NCI-H1694 treated with DMSO at 0.1 percent for 48 hours (cell line): Measurements from ENCODE around the gene COA1.
"Not testable (repeated sequence)": the region's sequence is repeated elsewhere in the genome, so short reads cannot be mapped to it uniquely, and the experiment has no call there.

Experiments used
- DNase-seq: peaks from one replicate; lab custom pipeline; 2025; lab: John Stamatoyannopoulos, UW

The COA1 gene, protein sequence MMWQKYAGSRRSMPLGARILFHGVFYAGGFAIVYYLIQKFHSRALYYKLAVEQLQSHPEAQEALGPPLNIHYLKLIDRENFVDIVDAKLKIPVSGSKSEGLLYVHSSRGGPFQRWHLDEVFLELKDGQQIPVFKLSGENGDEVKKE

GRCh38 chr7:43729214-43729923, at the start of gene COA1:
TSS of gene COA1 (minus strand) at chr7:43729523. CDS start at chr7:43648614, 80,909 bp downstream.
- peak; percentile 91 for DNase-seq

DNA sequence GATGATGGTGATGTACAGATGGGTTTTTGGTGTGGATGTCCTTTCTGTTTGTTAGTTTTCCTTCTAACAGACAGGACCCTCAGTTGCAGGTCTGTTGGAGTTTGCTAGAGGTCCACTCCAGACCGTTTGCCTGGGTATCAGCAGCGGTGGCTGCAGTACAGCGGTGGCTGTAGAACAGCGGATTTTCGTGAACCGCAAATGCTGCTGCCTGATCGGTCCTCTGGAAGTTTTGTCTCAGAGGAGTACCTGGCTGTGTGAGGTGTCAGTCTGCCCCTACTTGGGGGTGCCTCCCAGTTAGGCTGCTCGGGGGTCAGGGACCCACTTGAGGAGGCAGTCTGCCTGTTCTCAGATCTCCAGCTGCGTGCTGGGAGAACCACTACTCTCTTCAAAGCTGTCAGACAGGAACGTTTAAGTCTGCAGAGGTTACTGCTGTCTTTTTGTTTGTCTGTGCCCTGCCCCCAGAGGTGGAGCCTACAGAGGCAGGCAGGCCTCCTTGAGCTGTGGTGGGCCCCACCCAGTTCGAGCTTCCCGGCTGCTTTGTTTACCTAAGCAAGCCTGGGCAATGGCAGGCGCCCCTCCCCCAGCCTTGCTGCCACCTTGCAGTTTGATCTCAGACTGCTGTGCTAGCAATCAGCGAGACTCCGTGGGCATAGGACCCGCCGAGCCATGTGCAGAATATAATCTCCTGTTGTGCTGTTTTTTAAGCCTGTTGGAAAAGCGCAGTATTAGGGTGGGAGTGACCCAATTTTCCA, 49.1 kb upstream of the COA1 start:
- not testable (repeated sequence) for DNase-seq

DNA sequence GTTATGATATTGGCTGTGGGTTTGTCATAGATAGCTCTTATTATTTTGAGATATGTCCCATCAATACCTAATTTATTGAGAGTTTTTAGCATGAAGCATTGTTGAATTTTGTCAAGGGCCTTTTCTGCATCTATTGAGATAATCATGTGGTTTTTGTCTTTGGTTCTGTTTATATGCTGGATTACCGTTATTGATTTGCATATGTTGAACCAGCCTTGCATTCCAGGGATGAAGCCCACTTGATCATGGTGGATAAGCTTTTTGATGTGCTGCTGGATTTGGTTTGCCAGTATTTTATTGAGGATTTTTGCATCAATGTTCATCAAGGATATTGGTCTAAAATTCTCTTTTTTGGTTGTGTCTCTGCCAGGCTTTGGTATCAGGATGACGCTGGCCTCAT, 45.9 kb upstream of the COA1 start:
- not testable (repeated sequence) for DNase-seq

DNA sequence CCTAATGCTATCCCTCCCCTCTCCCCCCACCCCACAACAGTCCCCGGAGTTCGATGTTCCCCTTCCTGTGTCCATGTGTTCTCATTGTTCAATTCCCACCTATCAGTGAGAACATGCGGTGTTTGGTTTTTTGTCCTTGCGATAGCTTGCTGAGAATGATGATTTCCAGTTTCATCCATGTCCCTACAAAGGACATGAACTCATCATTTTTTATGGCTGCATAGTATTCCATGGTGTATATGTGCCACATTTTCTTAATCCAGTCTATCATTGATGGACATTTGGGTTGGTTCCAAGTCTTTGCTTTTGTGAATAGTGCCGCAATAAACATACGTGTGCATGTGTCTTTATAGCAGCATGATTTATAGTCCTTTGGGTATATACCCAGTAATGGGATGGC, 43.9 kb upstream of the COA1 start:
- not testable (repeated sequence) for DNase-seq

GRCh38 chr7:43771573-43771972, 42.2 kb upstream of the COA1 start:
- DNase-seq = no peak

- no peak for DNase-seq
Observed at GRCh38 chr7:43771128-43771527, 41.8 kb upstream of the COA1 start.

- DNase-seq = no peak
Observed at GRCh38 chr7:43769791-43770465, 40.6 kb upstream of the COA1 start.

DNA sequence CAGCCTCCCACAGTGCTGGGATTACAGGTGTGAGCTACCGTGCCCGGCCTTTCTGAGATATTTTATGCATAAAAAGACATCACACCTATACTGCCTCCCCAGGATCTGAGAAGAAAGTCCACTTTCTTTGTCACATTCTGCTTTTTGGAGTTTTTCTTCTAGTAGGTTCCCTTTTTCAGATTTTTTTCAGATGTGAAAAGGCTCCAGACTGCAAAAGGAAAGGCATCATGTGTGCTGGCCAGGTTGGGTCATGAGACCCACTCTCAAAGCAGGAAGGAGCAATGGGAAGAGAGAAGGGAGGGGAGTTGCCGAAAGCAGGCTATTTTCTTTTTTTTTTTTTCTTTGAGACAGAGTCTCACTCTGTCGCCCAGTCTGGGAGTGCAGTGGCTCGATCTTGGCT, 40.0 kb upstream of the COA1 start:
- no peak for DNase-seq

DNA sequence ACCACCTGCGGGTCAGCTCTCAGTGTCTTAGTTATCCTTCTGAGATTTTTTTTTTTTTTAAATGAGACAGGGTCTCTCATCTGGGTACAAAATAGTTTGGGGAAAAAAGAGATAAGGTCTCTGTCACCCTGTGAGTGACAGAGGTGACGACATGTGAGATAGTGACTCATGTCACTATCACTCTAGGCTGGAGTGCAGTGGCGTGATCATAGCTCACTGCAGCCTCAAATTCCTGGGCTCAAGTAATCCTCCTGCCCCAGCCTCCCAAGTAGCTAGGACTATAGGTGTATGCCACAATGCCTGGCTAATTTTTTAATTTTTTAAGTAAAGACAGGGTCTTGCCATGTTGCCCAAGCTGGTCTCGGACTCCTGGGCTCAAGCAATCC, 39.6 kb upstream of the COA1 start:
- no peak for DNase-seq

DNA sequence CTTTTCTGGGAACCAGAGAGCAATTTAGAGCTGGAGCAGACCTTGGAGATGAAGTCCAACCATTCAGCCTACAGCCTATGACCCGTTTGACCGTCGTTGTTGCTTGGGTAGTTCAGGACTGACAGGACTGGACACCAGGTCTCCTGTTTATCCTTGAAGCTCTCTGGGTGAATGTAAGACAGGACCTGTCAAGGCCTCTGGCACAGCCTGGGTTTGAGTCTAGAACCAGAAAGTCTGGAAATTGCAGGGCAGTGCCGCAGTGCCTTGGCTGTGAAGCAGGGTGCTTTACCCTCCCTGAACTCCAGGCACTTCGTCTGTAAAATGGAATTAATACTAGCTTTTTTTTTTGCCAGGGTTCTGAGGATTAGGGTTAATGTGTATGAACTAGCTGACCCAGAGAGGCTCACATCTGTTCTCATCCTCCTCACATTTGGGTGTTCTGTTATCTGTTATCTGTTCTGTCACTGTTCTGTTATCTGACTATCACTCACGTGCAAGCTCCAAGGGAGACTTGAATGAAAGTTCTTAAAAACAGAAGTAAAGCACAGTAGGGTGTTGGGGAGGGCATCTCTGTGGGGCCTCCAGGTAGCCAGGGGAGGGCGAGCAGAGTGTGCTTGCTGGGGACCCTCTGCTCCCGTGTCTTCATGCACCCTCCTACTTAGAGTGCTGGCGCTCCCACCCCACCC, 39.0 kb upstream of the COA1 start:
- no peak for DNase-seq

GRCh38 chr7:43767311-43767710, 38.0 kb upstream of the COA1 start:
- DNase-seq = no peak

GRCh38 chr7:43766564-43766963, 37.2 kb upstream of the COA1 start:
- no peak for DNase-seq

DNA sequence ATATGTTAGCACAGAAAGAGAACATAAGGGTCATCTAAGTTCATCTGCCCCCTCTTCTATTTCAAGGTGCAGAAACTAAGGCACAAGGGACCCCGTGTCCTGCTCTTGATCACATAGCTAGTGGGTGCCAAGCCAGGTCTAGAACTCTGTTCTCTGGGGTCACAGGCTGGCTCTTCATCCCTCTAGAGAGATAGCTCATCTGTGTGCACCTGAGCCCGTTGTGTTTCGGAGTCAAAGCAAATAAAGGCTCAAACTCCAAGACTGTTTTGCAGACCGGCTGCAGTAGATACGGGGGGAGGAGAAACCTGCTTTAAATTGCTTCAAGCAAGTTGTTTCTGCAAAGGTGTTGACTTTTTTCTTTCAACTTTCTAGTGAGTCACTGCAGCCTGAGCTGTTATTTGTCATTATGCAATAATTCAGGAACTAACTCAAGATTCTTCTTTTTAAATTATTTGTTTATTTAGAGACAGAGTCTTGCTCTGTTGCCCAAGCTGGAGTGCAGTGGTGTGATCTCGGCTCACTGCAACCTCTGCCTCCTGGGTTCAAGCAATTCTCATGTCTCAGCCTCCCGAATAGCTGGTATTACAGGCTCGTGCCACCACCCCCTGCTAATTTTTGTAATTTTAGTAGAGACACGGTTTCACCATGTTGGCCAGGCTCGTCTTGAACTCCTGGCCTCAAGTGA, 35.6 kb upstream of the COA1 start:
- no peak for DNase-seq

DNA sequence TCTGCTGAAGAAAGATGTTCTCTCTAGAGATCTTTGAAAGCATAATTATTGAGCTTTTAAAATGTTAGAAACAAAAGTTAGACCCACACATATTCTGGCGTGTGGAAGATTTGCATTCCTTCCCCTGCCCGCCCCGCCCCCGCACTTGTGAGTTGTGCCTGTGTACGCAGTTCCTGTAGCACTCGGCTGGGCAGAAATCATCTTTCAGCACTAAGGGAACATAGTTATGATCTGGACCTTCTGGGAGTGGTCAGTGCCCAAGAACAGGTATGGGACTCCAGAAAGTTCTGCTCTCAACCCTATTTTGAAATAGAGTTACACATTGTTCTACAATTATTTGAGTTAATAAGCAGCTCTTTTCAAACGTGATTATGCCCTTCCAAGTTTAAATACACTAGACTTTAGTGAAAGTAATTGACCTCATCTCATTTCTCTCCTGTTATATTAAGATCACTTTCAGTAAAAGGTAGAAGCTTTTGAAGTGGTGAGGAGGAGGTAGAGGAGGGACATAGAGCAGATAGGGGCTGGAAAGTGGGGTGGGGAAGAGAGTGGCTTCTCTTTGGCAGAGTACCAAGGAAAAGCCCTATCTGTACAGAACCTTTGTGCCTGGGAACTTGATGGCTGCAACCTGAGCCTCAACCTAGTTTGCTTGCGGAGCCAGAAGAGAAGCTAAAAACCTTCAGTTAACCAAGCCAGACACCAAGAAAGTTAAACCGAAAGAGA, 34.9 kb upstream of the COA1 start:
- DNase-seq = no peak

DNA sequence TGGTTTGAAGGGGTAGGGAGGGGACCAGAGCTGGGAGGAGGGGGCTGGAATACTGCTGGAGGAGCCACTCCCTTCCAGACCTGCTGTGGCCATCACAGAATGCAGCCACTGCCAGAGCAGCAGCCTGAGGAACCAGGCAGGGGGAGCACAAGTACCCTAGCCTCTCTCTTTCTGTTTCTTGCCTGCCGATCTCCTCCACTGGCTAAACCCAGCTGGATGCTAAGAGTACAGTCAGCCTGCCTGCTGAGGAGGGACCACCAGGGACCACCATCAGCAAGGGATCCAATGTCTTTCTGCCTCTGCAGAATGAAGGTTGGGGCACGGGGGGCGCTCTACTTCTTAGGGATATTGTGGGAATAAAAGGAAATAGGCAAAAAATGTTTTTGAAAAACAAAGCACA, 33.9 kb upstream of the COA1 start:
- no peak for DNase-seq

DNA sequence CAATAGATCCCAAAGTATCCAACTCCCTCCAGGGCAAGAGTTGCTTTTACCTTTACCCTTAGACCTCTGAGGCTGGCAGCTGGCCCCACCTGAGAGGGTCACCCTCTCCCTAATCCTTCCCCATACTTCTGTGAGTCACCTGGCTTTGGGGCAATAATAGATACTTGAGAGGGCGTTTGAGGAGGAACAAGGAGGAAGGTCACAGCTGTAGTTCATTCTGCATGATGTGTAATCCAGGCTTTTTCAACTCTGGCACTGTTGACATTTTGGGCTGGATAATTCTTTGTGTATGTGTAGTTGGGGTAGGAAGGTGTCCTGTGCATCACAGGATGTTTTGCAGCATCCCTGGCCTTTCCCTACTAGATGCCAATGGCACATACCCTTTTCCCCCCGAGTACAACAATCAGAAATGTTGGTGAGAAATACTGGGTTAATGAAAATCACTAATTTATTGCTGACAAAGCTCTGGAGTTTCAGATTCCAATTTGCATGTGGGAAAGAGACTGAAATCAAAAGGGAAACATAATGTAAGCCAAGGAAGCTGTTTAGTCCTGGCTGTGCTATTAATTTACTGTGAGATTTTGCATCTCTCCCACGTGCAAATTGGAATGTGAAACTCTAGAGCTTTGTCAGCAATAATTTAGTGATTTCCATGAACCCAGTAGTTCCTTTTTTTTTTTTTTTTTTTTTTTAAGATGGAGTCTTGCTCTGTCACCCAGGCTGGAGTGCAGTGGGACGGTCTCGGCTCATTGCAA, 32.8 kb upstream of the COA1 start:
- no peak for DNase-seq

DNA sequence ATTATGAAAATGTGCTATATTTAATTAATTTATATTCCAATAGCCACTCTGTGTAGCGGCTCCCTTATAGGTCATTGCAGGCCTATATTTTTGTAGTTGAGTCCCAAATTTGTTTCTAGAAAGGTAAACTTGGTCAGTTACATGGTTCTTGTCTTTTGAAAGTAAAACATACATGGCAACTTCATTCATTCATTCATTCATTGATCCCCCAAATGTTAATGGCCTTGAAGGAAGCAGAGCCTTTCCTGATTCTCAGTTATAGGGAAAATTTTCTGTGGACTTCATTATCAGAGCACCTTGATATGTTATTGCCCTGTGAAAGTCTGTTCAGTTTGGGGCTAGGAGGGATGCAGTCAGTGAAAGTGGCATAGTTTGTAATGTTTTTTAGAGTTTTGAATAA, 32.1 kb upstream of the COA1 start:
- no peak for DNase-seq

DNA sequence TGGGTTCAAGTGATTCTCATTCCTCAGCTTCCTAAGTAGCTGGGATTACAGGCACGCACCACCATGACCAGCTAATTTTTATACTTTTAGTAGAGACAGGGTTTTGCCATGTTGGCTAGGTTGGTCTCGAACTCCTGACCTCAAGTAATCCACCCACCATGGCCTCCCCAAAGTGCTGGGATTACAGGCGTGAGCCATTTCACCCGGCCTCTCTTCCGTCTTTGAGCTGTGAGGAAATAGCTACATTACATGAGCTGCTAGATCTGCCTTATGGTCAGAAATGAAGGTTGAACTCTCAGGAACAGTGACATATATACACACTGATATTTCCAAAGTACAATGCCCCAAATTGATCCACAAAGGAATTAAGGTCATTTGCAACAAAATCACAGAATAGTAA, 31.5 kb upstream of the COA1 start:
- DNase-seq = no peak

GRCh38 chr7:43758822-43759683, 29.7 kb upstream of the COA1 start:
- DNase-seq = no peak
